Natural killer cell (primary cell): Measurements from ENCODE around the gene TEX51. TPM values are rescaled to one million over a fixed set of nuclear protein-coding genes. Genes with fewer than 3 reads are reported as not detected.

Source experiments
- ATAC-seq, 3 donors: fragments of 150-1000 bp in 2 of 3; fragments of 200-7000 bp in 1 of 3; cut with Tn5 transposase; 1 replicate in 1 of 3; 2 replicates in 2 of 3; pipeline ENCODE4 v1.10.0; 2021; ENCODE audit warnings: mild to moderate bottlenecking in 2 of 3, moderate library complexity in 2 of 3
- DNase-seq, 2 donors: peaks; one replicate each; pipeline versions ENCODE4 v3.0.0 to v3.0.0-alpha.2; 2013 to 2021; ENCODE audit warnings: mixed read lengths in 1 of 2
- H3K27ac ChIP-seq: one replicate; pipeline ENCODE4 v1.5.1; 2013; ENCODE audit warnings: mild to moderate bottlenecking, low read length
- H3K27me3 ChIP-seq: one replicate; pipeline ENCODE4 v1.6.1; 2013; ENCODE audit warnings: low read length; ENCODE audit not compliant: control insufficient read depth, insufficient read depth
- H3K36me3 ChIP-seq: one replicate; pipeline ENCODE4 v1.6.1; 2013; ENCODE audit warnings: low read length; ENCODE audit not compliant: control insufficient read depth, insufficient read depth
- H3K4me1 ChIP-seq: one replicate; pipeline ENCODE4 v1.6.1; 2013; ENCODE audit warnings: low read length; ENCODE audit not compliant: control insufficient read depth, insufficient read depth
- H3K4me3 ChIP-seq: one replicate; pipeline ENCODE4 v1.5.1; 2013; ENCODE audit warnings: low read length
- H3K9me3 ChIP-seq: one replicate; pipeline ENCODE4 v1.6.1; 2013; ENCODE audit warnings: low read length; ENCODE audit not compliant: control insufficient read depth, insufficient read depth
- H3K27ac Mint-ChIP-seq, 2 donors: one replicate each; pipeline ENCODE4 v1.8.0; 2022; ENCODE audit warnings: mild to moderate bottlenecking in 2 of 2, mixed read lengths in 2 of 2, moderate library complexity in 1 of 2
- H3K27me3 Mint-ChIP-seq, 2 donors: one replicate each; pipeline ENCODE4 v1.8.0; 2022; ENCODE audit warnings: low read depth in 2 of 2, mixed read lengths in 2 of 2
- H3K36me3 Mint-ChIP-seq: one replicate; pipeline ENCODE4 v1.8.0; 2022; ENCODE audit warnings: mixed read lengths
- H3K4me1 Mint-ChIP-seq, 2 donors: one replicate each; pipeline ENCODE4 v1.8.0; 2022; ENCODE audit warnings: mixed read lengths in 2 of 2
- H3K4me3 Mint-ChIP-seq: one replicate; pipeline ENCODE4 v1.8.0; 2022; ENCODE audit warnings: mild to moderate bottlenecking, moderate library complexity, mixed read lengths
- H3K9me3 Mint-ChIP-seq, 2 donors: one replicate each; pipeline ENCODE4 v1.8.0; 2022; ENCODE audit warnings: mixed read lengths in 2 of 2
- WGBS: methylation state at CpG from one replicate; pipeline ENCODE4 v1.1.7; 2013; ENCODE audit warnings: missing lambda C conversion rate; ENCODE audit not compliant: insufficient coverage; 5-methylcytosine and 5-hydroxymethylcytosine counted together
- intact Hi-C: fragments of 100-400 bp; cut with micrococcal nuclease; formaldehyde crosslinking; loops from one replicate; pipeline ENCODE4 v1.14.2; 2022
- total RNA-seq, 4 donors: library from RNA; stranded (reverse); fragments of 120-200 nt in 1 of 4; gene quantifications; one replicate each; pipeline versions ENCODE4 v1.2.3 to v1.2.4, GENCODE V29; 2013 to 2022
- TF ChIP-seq, protein P1 (sequence below): fragments of 200-600 bp; IDR thresholded peaks from one replicate; pipeline ENCODE4 v1.8.0; 2022; ENCODE audit warnings: antibody characterized with exemption

Gene TEX51
- total RNA-seq, 3 donors from 2014 or later (not counting 1 experiment from before 2014, with no cell fraction given), result not detected

DNA sequence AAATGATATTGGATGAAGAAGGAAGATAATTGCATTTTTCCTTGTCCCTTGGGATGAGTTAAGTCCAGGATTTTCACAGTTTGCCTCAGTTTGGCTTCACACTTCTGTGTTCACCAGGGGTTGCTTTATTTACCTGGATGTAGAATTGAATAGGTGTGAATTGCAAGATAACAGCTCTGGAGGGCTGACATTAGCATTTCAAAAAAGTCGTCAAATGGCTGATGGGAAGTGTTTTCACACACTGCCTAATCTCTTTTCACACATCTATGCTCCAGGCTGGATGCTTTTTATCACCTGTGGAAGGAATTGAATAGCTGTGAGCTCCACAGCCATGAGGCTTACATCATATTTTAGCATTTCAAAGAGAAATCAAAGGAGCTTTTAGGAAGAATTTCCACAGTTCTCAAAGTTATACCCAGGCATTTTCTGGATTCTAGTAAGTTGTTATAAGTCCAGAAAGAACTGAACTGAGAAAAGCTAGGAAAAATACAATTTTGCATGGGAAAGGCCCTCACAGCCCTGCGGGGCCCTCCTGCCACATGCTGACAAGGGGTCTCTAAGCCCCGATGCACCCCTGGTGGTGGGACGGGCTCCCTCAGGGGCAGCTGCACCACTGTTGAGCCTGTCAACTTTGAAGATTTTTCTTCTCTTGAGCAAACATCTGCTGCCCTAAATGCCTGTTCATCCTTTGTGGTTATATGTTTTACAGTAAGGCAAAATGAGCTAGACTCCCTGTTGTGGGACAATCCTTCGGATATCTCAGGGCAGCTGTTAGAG is 43.9 kb downstream of the TEX51 start:
- WGBS, result 61% methylated on average over 4 of the region's 5 CpGs
- TF ChIP-seq, protein P1, sequence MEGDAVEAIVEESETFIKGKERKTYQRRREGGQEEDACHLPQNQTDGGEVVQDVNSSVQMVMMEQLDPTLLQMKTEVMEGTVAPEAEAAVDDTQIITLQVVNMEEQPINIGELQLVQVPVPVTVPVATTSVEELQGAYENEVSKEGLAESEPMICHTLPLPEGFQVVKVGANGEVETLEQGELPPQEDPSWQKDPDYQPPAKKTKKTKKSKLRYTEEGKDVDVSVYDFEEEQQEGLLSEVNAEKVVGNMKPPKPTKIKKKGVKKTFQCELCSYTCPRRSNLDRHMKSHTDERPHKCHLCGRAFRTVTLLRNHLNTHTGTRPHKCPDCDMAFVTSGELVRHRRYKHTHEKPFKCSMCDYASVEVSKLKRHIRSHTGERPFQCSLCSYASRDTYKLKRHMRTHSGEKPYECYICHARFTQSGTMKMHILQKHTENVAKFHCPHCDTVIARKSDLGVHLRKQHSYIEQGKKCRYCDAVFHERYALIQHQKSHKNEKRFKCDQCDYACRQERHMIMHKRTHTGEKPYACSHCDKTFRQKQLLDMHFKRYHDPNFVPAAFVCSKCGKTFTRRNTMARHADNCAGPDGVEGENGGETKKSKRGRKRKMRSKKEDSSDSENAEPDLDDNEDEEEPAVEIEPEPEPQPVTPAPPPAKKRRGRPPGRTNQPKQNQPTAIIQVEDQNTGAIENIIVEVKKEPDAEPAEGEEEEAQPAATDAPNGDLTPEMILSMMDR, result no peak
- no peaks in the 10 kb centered on the region for H3K36me3 ChIP-seq
- DNase-seq, result no peak
- Mint-ChIP-seq H3K27me3 (peaks cover 27 to 75% of the 10 kb centered on the region in 2 donors), H3K4me1 (peaks cover 0 to 9% of the 10 kb centered on the region in 2 donors), H3K27ac (no peak overlapping the region), H3K4me3 (no peak overlapping the region), H3K36me3 (no peaks in the 10 kb centered on the region), H3K9me3 (peaks cover 0 to 3% of the 10 kb centered on the region in 2 donors)
- intact Hi-C loops, result no loop called here
- no peak for ATAC-seq
- H3K4me1 ChIP-seq, result no peaks in the 10 kb centered on the region
- H3K4me3 ChIP-seq, result no peak overlapping the region
- no peak overlapping the region for H3K27ac ChIP-seq
- H3K9me3 ChIP-seq, result peaks cover 3% of the 10 kb centered on the region
- H3K27me3 ChIP-seq, result peaks cover 5% of the 10 kb centered on the region

DNA sequence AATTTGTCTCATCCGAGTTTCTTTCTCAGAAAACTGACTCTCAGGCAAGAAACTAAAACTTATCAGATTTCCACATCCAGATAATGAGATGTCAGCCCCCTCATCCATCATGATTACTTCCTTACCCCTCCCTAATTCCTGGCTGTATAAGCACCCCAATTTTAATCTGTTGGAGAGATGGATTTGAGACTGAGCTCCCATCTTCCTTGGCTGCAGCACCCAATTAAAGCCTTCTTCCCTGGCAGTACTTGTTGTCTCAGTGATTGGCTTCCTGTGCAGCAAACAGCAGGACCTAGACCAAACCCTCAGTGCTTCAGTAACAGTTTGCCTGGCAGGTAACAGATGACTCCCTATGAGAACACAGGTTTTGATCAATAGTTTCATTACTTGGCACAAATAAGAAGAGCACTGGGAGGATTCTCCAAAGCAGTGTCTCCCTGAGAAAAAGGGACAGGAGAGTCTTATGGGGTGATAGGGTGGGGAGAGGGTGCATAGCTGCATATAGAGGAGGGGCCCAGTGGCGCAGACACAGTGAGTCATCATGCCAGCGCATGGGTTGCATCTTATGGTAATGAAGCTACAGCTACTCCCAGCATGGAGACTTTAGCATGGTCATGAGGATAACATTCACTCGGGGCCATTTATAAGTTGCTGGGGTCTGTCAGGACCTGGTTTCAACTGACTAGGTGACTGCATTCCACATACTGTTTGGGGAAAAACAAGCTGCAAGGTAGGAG is 45.1 kb downstream of the TEX51 start:
- Histone ChIP-seq H3K27me3 (peaks cover 5% of the 10 kb centered on the region), H3K27ac (no peak overlapping the region), H3K4me1 (no peaks in the 10 kb centered on the region), H3K36me3 (no peaks in the 10 kb centered on the region), H3K9me3 (peaks cover 3% of the 10 kb centered on the region), H3K4me3 (no peak overlapping the region)
- H3K27ac Mint-ChIP-seq, result no peak overlapping the region
- TF ChIP-seq, protein P1, result no peak
- no peaks in the 10 kb centered on the region for H3K36me3 Mint-ChIP-seq
- peaks cover 0 to 4% of the 10 kb centered on the region in 2 donors for H3K4me1 Mint-ChIP-seq
- no peak overlapping the region for H3K4me3 Mint-ChIP-seq
- ATAC-seq, result no peak
- intact Hi-C loops, result no loop called here
- DNase-seq, result no peak
- 94% methylated on average over 4 of the region's 4 CpGs for WGBS
- H3K27me3 Mint-ChIP-seq, result peaks cover 24 to 73% of the 10 kb centered on the region in 2 donors
- H3K9me3 Mint-ChIP-seq, result peaks cover 0 to 3% of the 10 kb centered on the region in 2 donors

DNA sequence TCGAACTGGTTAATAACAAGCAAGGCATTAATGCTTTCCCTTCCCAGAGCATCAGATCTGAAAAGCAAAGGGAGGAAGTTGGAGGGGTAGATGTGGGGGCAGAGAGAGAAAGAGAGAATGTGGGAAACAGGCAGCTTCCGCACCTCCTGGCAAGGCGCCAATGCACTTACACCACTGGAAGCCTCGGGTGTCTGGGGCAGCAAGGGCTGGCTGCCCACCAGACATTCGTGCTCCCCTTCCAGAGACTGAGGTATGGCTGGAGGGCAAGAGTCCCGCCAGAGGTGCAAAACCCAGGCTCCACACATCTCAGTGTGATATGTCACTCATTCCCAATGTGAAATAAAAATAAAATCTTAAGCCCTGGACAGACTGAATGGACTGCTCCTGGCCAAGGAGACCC is 46.4 kb downstream of the TEX51 start:
- Mint-ChIP-seq H3K9me3 (peaks cover 0 to 3% of the 10 kb centered on the region in 2 donors), H3K4me1 (peaks cover 0 to 4% of the 10 kb centered on the region in 2 donors), H3K4me3 (no peak overlapping the region), H3K27ac (no peak overlapping the region), H3K36me3 (no peaks in the 10 kb centered on the region), H3K27me3 (peaks cover 21 to 70% of the 10 kb centered on the region in 2 donors)
- Histone ChIP-seq H3K4me3 (no peak overlapping the region), H3K27ac (no peak overlapping the region), H3K36me3 (no peaks in the 10 kb centered on the region), H3K27me3 (no peaks in the 10 kb centered on the region), H3K4me1 (no peaks in the 10 kb centered on the region), H3K9me3 (peaks cover 3% of the 10 kb centered on the region)
- 33% methylated on average over 6 of the region's 6 CpGs for WGBS
- ATAC-seq (no peak), DNase-seq (no peak)
- intact Hi-C loops, result no loop called here
- TF ChIP-seq, protein P1, result no peak
